Mucosa of stomach (tissue), 1 donor: ENCODE measurements around the gene LIMS2.

Experiments
- H3K27me3 ChIP-seq: one replicate; pipeline ENCODE4 v1.7.0; 2013; ENCODE audit warnings: mild to moderate bottlenecking, low read length; ENCODE audit not compliant: control insufficient read depth, insufficient read depth
- H3K36me3 ChIP-seq: one replicate; pipeline ENCODE4 v1.7.0; 2013; ENCODE audit warnings: low read length; ENCODE audit not compliant: control insufficient read depth, insufficient read depth
- H3K4me1 ChIP-seq: one replicate; pipeline ENCODE4 v1.7.0; 2013; ENCODE audit warnings: mild to moderate bottlenecking, low read length; ENCODE audit not compliant: control insufficient read depth, insufficient read depth
- H3K4me3 ChIP-seq: one replicate; pipeline ENCODE4 v1.7.0; 2013; ENCODE audit warnings: low read length
- H3K9ac ChIP-seq: one replicate; pipeline ENCODE4 v1.7.0; 2013; ENCODE audit warnings: mild to moderate bottlenecking, low read length, moderate library complexity
- H3K9me3 ChIP-seq: one replicate; pipeline ENCODE4 v1.7.0; 2013; ENCODE audit warnings: mild to moderate bottlenecking, low read length, moderate library complexity; ENCODE audit not compliant: control insufficient read depth
- donor health status: Pancreatic carcinoma.

LIMS2 gene

GRCh38 chr2:127675331-127676261 lies at the start of gene LIMS2:
TSS of gene LIMS2 (minus strand) at chr2:127675530. CDS start at chr2:127675024, 506 bp downstream.
- Histone ChIP-seq H3K9me3 (no peaks in the 10 kb centered on the region), H3K9ac (peak within 1 kb of the TSS; percentile 39), H3K36me3 (no peaks in the 10 kb centered on the region), H3K4me3 (no peak within 1 kb of the TSS), H3K27me3 (peaks cover 61% of the 10 kb centered on the region), H3K4me1 (peaks cover 5% of the 10 kb centered on the region)

- Histone ChIP-seq H3K36me3 (peaks cover 5% of the 10 kb centered on the region), H3K27me3 (no peaks in the 10 kb centered on the region), H3K4me1 (no peaks in the 10 kb centered on the region), H3K9ac (no peak overlapping the region), H3K4me3 (no peak overlapping the region), H3K9me3 (no peaks in the 10 kb centered on the region)
Observed at GRCh38 chr2:127722807-127723206, 47.5 kb upstream of the LIMS2 start.

- Histone ChIP-seq H3K4me3 (no peak overlapping the region), H3K36me3 (peaks cover 5% of the 10 kb centered on the region), H3K4me1 (no peaks in the 10 kb centered on the region), H3K9me3 (no peaks in the 10 kb centered on the region), H3K27me3 (no peaks in the 10 kb centered on the region), H3K9ac (no peak overlapping the region)
Observed at GRCh38 chr2:127721978-127722355, 46.6 kb upstream of the LIMS2 start.

DNA sequence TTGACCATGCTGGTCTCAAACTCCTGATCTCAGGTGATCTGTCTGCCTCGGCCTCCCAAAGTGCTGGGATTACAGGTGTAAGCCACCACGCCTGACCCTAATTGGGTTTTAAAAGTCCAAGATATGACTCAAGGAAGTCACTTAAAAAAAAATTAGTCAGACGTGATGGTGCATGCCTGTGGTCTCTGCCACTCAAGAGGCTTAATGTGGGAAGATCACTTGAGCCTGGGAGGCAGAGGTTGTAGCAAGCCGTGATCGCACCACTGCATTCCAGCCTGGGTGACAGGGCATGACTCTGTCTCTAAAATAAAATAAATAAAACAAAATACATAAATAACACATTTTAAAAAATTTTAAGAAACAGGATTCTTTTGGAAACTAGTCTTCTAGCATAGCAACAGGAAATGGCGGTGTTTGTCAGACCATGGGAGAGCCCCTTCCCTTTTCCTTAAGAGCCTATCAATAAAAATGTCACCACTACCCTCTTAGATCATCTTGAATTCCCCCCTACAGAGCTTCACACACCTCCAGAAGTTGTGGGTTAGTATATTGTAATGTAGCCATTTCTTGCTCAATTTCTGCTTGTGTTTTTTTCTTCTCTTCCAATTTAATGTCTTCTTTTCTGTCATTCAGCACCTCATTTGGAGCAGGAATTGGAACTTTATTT lies 46.1 kb upstream of the LIMS2 start:
- Histone ChIP-seq H3K4me3 (no peak overlapping the region), H3K4me1 (no peaks in the 10 kb centered on the region), H3K36me3 (peaks cover 5% of the 10 kb centered on the region), H3K9ac (no peak overlapping the region), H3K27me3 (no peaks in the 10 kb centered on the region), H3K9me3 (no peaks in the 10 kb centered on the region)

GRCh38 chr2:127719301-127720218 lies 44.2 kb upstream of the LIMS2 start:
- peaks cover 5% of the 10 kb centered on the region for H3K36me3 ChIP-seq

GRCh38 chr2:127718271-127718670 lies 42.9 kb upstream of the LIMS2 start:
- H3K4me1 ChIP-seq: no peaks in the 10 kb centered on the region
- H3K27me3 ChIP-seq: no peaks in the 10 kb centered on the region
- no peaks in the 10 kb centered on the region for H3K9me3 ChIP-seq
- H3K36me3 ChIP-seq: peaks cover 5% of the 10 kb centered on the region
- no peak overlapping the region for H3K4me3 ChIP-seq
- no peak overlapping the region for H3K9ac ChIP-seq

More at GRCh38 chr2:127719301-127720218, 44.2 kb upstream of the LIMS2 start:
- H3K9me3 ChIP-seq: no peaks in the 10 kb centered on the region
- no peak overlapping the region for H3K9ac ChIP-seq
- no peaks in the 10 kb centered on the region for H3K4me1 ChIP-seq
- H3K27me3 ChIP-seq: no peaks in the 10 kb centered on the region
- H3K4me3 ChIP-seq: no peak overlapping the region

GRCh38 chr2:127715778-127716449 lies 40.6 kb upstream of the LIMS2 start:
- Histone ChIP-seq H3K9ac (no peak overlapping the region), H3K27me3 (no peaks in the 10 kb centered on the region), H3K4me1 (no peaks in the 10 kb centered on the region), H3K36me3 (no peaks in the 10 kb centered on the region), H3K4me3 (no peak overlapping the region), H3K9me3 (no peaks in the 10 kb centered on the region)

- Histone ChIP-seq H3K4me1 (no peaks in the 10 kb centered on the region), H3K4me3 (no peak overlapping the region), H3K9ac (no peak overlapping the region), H3K9me3 (no peaks in the 10 kb centered on the region), H3K36me3 (no peaks in the 10 kb centered on the region), H3K27me3 (no peaks in the 10 kb centered on the region)
Observed at GRCh38 chr2:127713562-127713961, 38.2 kb upstream of the LIMS2 start.

DNA sequence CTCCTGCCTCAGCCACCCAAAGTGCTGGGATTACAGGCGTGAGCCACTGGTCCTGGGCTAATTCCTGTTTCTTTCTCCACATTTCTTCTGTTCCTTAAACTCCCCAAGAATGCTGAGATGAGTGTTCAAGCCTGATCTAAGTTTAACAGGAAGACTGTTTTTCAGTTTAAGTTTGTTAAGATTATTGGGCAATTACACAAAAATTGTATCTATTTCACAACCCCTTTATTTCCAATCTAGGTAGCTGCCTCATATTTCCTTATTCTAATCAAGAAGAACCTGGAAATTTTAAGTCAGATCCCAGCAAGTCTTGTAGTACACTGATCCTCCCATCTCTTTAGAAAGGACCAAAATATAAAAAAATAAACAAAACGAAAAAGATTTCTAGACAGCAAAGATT lies 37.7 kb upstream of the LIMS2 start:
- H3K9ac ChIP-seq: no peak overlapping the region
- H3K36me3 ChIP-seq: no peaks in the 10 kb centered on the region
- no peaks in the 10 kb centered on the region for H3K9me3 ChIP-seq
- H3K4me1 ChIP-seq: no peaks in the 10 kb centered on the region
- H3K4me3 ChIP-seq: no peak overlapping the region
- H3K27me3 ChIP-seq: no peaks in the 10 kb centered on the region

DNA sequence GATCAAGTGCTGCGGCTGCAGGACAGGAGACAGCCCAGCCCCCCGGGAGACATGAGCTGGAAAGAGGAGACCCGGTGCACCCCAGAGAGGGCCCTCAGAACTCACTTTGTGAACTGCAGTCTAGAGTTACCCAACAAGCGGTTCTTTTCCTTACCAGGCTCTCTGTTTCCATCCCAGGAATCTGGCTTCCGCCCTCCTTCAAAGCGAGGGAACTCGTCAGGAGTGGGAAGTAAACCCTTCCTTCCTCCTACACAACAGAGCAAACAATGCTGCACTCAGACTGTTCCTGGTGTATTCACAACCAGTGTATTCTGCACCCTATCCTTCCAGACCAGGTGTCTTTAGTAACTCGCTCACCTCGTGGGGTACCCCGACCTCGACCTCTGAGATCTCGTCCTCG lies 34.0 kb upstream of the LIMS2 start:
- Histone ChIP-seq H3K27me3 (no peaks in the 10 kb centered on the region), H3K36me3 (no peaks in the 10 kb centered on the region), H3K9me3 (no peaks in the 10 kb centered on the region), H3K9ac (no peak overlapping the region), H3K4me3 (no peak overlapping the region), H3K4me1 (peaks cover 8% of the 10 kb centered on the region)

GRCh38 chr2:127707890-127708648 lies 32.7 kb upstream of the LIMS2 start:
- Histone ChIP-seq H3K9ac (no peak overlapping the region), H3K9me3 (no peaks in the 10 kb centered on the region), H3K4me1 (peaks cover 12% of the 10 kb centered on the region), H3K4me3 (no peak overlapping the region), H3K36me3 (no peaks in the 10 kb centered on the region), H3K27me3 (no peaks in the 10 kb centered on the region)
